ENCODE results near the gene TMED9.
A peak's percentile ranks its signal among the peaks of the same experiment; 100 is the strongest.

TMED9 gene

GRCh38 chr5:177550122-177550521 lies 41.9 kb upstream of the TMED9 start:
- Histone ChIP-seq H3K4me1 (ENCODE audit: insufficient read depth, low read length, severe bottlenecking) (peaks cover 21% of the 10 kb centered on the region), H3K79me2 (ENCODE audit: insufficient read depth, low read length) (peaks cover 55% of the 10 kb centered on the region), H3K4me2 (ENCODE audit: low read length) (no peak overlapping the region), H3K36me3 (ENCODE audit: insufficient read depth, low read length) (peaks cover 37% of the 10 kb centered on the region; the same call in 1 of the 2 replicates), H3K9me3 (ENCODE audit: low read length) (no peaks in the 10 kb centered on the region), H3F3A (ENCODE audit: insufficient read depth, low read length) (no peaks in the 10 kb centered on the region), H3K9ac (ENCODE audit: low read length) (no peak overlapping the region), H3K27me3 (ENCODE audit: insufficient read depth, low read length) (no peaks in the 10 kb centered on the region), H3K9me2 (ENCODE audit: low read depth, low read length) (no peaks in the 10 kb centered on the region), H3K27ac (ENCODE audit: low read depth, low read length, poor library complexity, severe bottlenecking) (no peak overlapping the region), H2AFZ (ENCODE audit: low read length) (no peak overlapping the region), H4K20me1 (ENCODE audit: insufficient read depth, low read length) (no peaks in the 10 kb centered on the region), H3K4me3 (ENCODE audit: low read depth, low read length, poor library complexity, severe bottlenecking) (no peak overlapping the region)
- TF ChIP-seq CTCF (IDR thresholded peaks at IDR 0.05; ENCODE audit: low read length), result no peak
- no peak for TF ChIP-seq EZH2 (IDR thresholded peaks at IDR 0.05; ENCODE audit: borderline replicate concordance, low read length)

DNA sequence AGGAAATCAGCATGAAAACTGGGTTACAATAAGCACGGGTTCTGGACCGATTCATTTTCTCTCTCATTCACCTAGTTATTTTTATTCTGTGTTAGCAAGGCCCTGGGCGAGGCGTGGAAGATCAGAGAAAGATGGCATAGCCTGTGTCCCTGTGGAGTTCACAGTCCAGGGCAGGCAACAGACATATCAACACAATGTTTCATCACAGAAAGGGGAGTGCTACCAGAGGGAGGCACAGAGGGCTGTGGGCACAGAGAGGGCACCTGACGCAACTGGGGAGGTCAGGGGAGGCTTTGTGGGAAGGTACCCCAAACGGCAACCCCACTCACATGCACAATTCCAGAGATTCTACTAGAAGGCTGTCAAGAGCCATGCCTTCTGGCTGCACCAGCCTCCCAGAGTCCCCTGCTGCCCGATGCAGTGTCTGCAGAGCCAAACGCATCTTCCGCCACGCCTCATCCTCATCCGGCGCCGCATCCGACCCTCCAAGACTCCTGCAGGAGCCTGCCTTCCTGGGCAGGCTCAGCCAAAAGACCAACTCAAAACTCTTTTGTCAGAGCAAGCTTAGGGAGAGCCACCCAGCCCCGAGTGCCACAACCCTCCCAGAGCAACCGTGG lies 39.1 kb upstream of the TMED9 start:
- Histone ChIP-seq H3K9me2 (ENCODE audit: low read depth, low read length) (no peaks in the 10 kb centered on the region), H3K4me2 (ENCODE audit: low read length) (peak overlapping the region; percentile 99), H3K4me3 (ENCODE audit: low read depth, low read length, poor library complexity, severe bottlenecking) (peak overlapping the region; percentile 100), H4K20me1 (ENCODE audit: insufficient read depth, low read length) (no peaks in the 10 kb centered on the region), H3F3A (ENCODE audit: insufficient read depth, low read length) (no peaks in the 10 kb centered on the region), H3K9ac (ENCODE audit: low read length) (peak overlapping the region; percentile 98), H3K36me3 (ENCODE audit: insufficient read depth, low read length) (peaks cover 27% of the 10 kb centered on the region; the same call in 1 of the 2 replicates), H3K4me1 (ENCODE audit: insufficient read depth, low read length, severe bottlenecking) (peaks cover 26% of the 10 kb centered on the region), H2AFZ (ENCODE audit: low read length) (no peak overlapping the region), H3K27ac (ENCODE audit: low read depth, low read length, poor library complexity, severe bottlenecking) (no peak overlapping the region), H3K27me3 (ENCODE audit: insufficient read depth, low read length) (no peaks in the 10 kb centered on the region), H3K79me2 (ENCODE audit: insufficient read depth, low read length) (peaks cover 45% of the 10 kb centered on the region), H3K9me3 (ENCODE audit: low read length) (no peaks in the 10 kb centered on the region)
- TF ChIP-seq EZH2 (IDR thresholded peaks at IDR 0.05; ENCODE audit: borderline replicate concordance, low read length), result no peak
- no peak for TF ChIP-seq CTCF (IDR thresholded peaks at IDR 0.05; ENCODE audit: low read length)

DNA sequence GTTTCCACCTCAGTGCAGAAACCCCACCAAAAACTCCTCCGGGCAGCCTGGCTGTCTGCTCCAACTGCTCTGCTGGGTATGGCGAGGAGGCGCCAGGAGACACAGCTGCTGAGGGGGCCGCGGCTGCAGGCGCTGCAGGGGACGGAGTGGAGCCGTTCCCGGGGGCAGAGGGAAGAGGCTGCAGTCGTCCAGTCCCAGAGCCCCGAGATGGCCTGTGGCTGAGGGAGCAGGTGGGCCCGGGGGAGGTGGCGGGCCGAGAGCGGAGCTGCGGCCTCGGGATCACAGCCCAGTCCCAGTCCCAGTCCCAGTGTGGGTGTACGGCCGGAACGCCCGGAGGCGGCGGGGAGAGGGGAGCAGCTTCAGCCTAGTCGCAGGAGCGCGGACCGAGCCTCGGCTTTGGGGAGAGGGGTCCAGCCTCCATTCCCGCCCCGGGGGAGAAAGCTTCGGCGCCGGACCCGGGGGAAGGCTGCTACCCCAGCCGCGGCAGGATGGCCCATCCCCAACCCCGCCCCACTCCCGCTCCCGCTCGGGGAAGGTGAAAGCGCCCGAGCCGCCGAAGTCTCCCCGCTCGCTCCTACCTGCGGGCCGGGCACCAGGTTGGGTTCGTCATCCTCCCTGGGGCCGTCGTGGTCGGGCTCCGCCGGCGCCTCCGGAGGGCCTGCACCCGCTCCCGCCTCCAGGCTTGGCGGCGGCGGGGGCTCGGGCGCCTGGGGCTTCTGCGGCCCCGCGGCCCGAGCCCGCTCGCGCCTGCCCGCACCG lies 38.2 kb upstream of the TMED9 start:
- Histone ChIP-seq H3K9ac (ENCODE audit: low read length) (peak overlapping the region; percentile 98), H3K9me2 (ENCODE audit: low read depth, low read length) (no peaks in the 10 kb centered on the region), H3K27ac (ENCODE audit: low read depth, low read length, poor library complexity, severe bottlenecking) (no peak overlapping the region), H3K27me3 (ENCODE audit: insufficient read depth, low read length) (no peaks in the 10 kb centered on the region), H3K79me2 (ENCODE audit: insufficient read depth, low read length) (peaks cover 45% of the 10 kb centered on the region), H3F3A (ENCODE audit: insufficient read depth, low read length) (no peaks in the 10 kb centered on the region), H2AFZ (ENCODE audit: low read length) (no peak overlapping the region), H3K4me1 (ENCODE audit: insufficient read depth, low read length, severe bottlenecking) (peaks cover 26% of the 10 kb centered on the region), H3K36me3 (ENCODE audit: insufficient read depth, low read length) (peaks cover 27% of the 10 kb centered on the region; the same call in 1 of the 2 replicates), H4K20me1 (ENCODE audit: insufficient read depth, low read length) (no peaks in the 10 kb centered on the region), H3K4me2 (ENCODE audit: low read length) (peak overlapping the region; percentile 99), H3K4me3 (ENCODE audit: low read depth, low read length, poor library complexity, severe bottlenecking) (peak overlapping the region; percentile 100), H3K9me3 (ENCODE audit: low read length) (no peaks in the 10 kb centered on the region)
- TF ChIP-seq EZH2 (IDR thresholded peaks at IDR 0.05; ENCODE audit: borderline replicate concordance, low read length), result no peak
- no peak for TF ChIP-seq CTCF (IDR thresholded peaks at IDR 0.05; ENCODE audit: low read length)
